Neutrophil (primary cell): ENCODE measurements around the gene OR6K6.

Experiments used
- H3K27ac ChIP-seq: fragments of 200-600 bp; sonication (generic); 2 replicates; pipeline ENCODE4 v1.5.1; 2016; ENCODE audit warnings: mild to moderate bottlenecking, moderate library complexity
- H3K27me3 ChIP-seq: fragments of 200-600 bp; sonication (generic); 2 replicates; pipeline ENCODE4 v1.6.0; 2016; ENCODE audit warnings: mild to moderate bottlenecking
- H3K36me3 ChIP-seq: fragments of 200-600 bp; sonication (generic); 2 replicates; pipeline ENCODE4 v1.5.1; 2017
- H3K4me1 ChIP-seq, 2 experiments: fragments of 200-600 bp in 1 of 2; sonication (generic) in 1 of 2; 1 replicate in 1 of 2; 2 replicates in 1 of 2; pipeline versions ENCODE4 v1.5.1 to v1.6.1; 2013 to 2016; ENCODE audit warnings: low read depth in 1 of 2, low read length in 1 of 2, mild to moderate bottlenecking in 1 of 2, moderate library complexity in 1 of 2; ENCODE audit not compliant: control insufficient read depth in 1 of 2, insufficient read depth in 1 of 2
- H3K4me3 ChIP-seq, 2 experiments: fragments of 200-600 bp in 1 of 2; sonication (generic) in 1 of 2; 1 replicate in 1 of 2; 2 replicates in 1 of 2; pipeline ENCODE4 v1.5.1; 2013 to 2016; ENCODE audit warnings: low read depth in 1 of 2, low read length in 1 of 2, mild to moderate bottlenecking in 1 of 2, moderate library complexity in 1 of 2
- H3K9me3 ChIP-seq: fragments of 200-600 bp; sonication (generic); 2 replicates; pipeline ENCODE4 v1.5.1; 2016
- CTCF ChIP-seq: fragments of 200-600 bp; sonication (generic); IDR thresholded peaks from 2 replicates; pipeline ENCODE4 v1.5.1; 2016; ENCODE audit warnings: antibody characterized with exemption

OR6K6 gene, protein sequence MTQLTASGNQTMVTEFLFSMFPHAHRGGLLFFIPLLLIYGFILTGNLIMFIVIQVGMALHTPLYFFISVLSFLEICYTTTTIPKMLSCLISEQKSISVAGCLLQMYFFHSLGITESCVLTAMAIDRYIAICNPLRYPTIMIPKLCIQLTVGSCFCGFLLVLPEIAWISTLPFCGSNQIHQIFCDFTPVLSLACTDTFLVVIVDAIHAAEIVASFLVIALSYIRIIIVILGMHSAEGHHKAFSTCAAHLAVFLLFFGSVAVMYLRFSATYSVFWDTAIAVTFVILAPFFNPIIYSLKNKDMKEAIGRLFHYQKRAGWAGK

DNA sequence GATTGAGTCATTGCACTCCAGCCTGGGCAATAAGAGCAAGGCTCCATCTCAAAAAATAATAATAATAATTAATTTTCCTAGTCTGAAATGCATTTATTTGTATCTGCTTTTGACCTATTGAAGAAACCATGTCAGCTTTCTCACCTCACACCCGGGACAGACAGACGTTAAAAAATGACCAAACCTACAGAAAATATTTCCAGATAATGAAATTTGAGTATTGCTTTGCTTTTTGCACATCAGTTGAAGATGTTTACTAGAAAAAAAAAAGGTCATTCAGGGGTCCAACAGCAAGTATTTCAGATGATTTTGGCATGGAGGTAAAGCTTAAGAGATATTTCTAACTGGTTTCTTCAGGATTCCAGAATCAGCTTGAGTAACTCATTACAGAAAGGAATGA is at the start of gene OR6K6:
Gene OR6K6, plus strand, starts transcription at position 301 of the 400 bp plus-strand sequence. CDS start 168 bp downstream, outside the sequence.
- H3K36me3 ChIP-seq, result no peaks in the 10 kb centered on the region
- no peak for TF ChIP-seq CTCF
- H3K4me1 ChIP-seq, result no peaks in the 10 kb centered on the region
- H3K27me3 ChIP-seq, result no peaks in the 10 kb centered on the region
- H3K4me3 ChIP-seq, result no peak within 1 kb of the TSS
- no peaks in the 10 kb centered on the region for H3K9me3 ChIP-seq
- H3K27ac ChIP-seq, result no peak within 1 kb of the TSS

DNA sequence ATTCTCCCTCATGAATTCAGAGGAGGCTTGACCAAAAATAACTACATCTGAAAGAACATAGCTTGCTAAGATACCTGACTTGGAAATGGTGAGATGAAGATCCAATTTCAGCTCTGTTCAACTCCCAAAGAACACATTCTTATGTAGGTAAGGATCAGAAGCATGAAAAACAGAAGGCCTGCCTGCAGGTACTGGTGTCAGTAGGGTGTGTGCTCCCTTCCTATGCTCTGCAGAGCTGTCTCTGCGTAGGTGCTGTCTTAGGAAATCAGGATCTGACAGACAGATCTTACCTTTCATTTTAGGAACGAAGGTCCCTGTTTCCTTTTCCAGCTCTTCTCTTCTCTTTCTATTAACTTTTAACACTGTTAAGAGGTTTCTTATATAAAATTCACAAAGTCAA is 48.4 kb upstream of the OR6K6 start:
- H3K27me3 ChIP-seq, result no peaks in the 10 kb centered on the region
- H3K27ac ChIP-seq, result no peak overlapping the region
- H3K9me3 ChIP-seq, result no peaks in the 10 kb centered on the region
- no peak overlapping the region for H3K4me3 ChIP-seq
- no peaks in the 10 kb centered on the region for H3K4me1 ChIP-seq
- no peaks in the 10 kb centered on the region for H3K36me3 ChIP-seq
- no peak for TF ChIP-seq CTCF

DNA sequence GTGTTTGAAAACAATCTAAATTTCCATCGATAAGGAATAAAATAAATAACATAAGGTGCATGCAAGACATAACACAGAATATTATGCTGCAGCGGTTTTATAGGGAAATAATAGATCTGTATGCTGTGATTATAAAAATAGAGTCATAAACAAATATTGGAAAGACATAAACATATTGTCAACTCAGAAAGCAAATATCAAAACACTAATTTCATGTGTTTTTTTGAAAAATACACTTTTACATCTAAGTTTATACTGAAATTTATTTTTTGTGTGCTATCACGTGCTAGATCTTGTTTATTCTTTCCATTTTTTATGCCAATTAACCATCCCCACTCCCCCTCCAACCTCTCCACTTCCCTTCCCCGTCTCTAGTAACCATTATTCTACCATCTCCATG is 43.4 kb upstream of the OR6K6 start:
- H3K36me3 ChIP-seq, result no peaks in the 10 kb centered on the region
- no peaks in the 10 kb centered on the region for H3K9me3 ChIP-seq
- H3K27me3 ChIP-seq, result no peaks in the 10 kb centered on the region
- no peak overlapping the region for H3K27ac ChIP-seq
- no peak for TF ChIP-seq CTCF
- no peak overlapping the region for H3K4me3 ChIP-seq
- no peaks in the 10 kb centered on the region for H3K4me1 ChIP-seq

DNA sequence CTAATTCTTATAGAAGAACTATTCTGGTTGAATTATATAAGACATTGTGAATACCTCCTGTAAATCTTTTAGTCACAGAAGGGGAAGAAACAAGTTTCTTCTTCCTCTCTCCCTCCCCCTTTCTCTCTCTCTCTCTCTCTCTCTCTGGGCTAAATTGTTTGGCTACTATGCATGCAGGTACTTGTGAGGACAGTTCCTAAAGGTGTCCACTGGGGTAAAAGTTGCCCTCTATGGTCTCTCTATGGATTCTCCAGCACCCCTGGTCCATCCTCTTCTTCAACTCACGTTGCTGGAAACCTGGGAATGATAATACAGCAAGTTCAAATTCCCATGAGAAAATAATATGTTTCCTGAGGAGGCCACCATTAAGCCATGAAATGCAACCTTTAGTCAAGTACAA is 39.8 kb upstream of the OR6K6 start:
- Histone ChIP-seq H3K27me3 (no peaks in the 10 kb centered on the region), H3K9me3 (no peaks in the 10 kb centered on the region), H3K27ac (no peak overlapping the region), H3K36me3 (no peaks in the 10 kb centered on the region), H3K4me3 (no peak overlapping the region), H3K4me1 (no peaks in the 10 kb centered on the region)
- no peak for TF ChIP-seq CTCF

DNA sequence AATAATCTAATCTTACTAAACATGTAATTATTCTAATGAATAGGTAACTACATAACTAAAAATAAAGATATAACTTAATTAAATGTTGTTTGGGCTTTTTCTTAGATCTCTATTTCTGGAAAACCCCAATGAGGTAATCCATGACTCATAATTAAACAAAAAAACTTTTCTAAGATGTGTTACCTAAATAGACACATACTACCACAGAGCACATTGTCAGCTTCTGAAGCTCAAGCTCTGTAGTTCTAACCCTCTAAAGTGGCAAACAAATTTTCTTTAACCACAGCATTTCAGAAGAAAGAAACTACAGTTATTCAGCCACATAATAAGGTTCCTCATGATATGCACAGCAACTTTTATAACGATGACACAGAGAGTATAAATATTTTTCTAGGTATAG is 38.2 kb upstream of the OR6K6 start:
- no peak for TF ChIP-seq CTCF
- no peaks in the 10 kb centered on the region for H3K4me1 ChIP-seq
- H3K4me3 ChIP-seq, result no peak overlapping the region
- H3K27me3 ChIP-seq, result no peaks in the 10 kb centered on the region
- H3K36me3 ChIP-seq, result no peaks in the 10 kb centered on the region
- H3K9me3 ChIP-seq, result no peaks in the 10 kb centered on the region
- no peak overlapping the region for H3K27ac ChIP-seq
